C4-2B (cell line): ENCODE data around the gene TMEFF2.

ENCODE experiments used
- ZFX ChIP-seq: fragments of 450-650 bp; IDR thresholded peaks from 2 replicates; pipeline ENCODE4 v1.6.1; 2017
- TF ChIP-seq, protein P1 (sequence below): fragments of 450-650 bp; conservative IDR thresholded peaks from 2 replicates; pipeline ENCODE4 v1.5.1; 2017; ENCODE audit warnings: mild to moderate bottlenecking

DNA sequence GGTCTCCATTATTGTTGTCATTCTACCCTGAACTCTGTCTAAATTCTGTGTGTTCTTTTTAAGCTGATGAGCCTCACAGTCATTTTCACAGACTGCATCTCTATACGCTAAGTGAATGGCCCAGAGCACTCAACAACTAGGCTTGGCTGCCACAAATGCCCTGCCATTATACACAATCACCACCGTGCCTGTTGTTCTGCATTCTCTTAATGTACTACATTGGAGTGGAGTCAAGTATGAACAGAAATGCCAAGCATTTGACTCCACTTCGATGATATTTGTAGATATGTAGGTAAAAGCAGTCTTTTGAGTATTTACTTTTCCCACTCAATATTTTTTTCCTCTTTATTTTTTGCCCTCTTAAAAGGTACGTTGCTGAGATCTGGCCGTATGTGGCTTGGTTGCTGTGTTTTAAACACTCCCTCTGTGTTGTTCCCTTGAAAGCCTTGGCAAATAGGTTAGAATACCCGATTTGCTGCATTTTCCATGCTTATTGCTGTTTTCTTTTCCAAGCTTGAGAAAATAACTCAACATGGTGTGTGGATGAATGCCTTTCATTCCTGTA is 36.2 kb upstream of the TMEFF2 start:
- TF ChIP-seq, protein P1, sequence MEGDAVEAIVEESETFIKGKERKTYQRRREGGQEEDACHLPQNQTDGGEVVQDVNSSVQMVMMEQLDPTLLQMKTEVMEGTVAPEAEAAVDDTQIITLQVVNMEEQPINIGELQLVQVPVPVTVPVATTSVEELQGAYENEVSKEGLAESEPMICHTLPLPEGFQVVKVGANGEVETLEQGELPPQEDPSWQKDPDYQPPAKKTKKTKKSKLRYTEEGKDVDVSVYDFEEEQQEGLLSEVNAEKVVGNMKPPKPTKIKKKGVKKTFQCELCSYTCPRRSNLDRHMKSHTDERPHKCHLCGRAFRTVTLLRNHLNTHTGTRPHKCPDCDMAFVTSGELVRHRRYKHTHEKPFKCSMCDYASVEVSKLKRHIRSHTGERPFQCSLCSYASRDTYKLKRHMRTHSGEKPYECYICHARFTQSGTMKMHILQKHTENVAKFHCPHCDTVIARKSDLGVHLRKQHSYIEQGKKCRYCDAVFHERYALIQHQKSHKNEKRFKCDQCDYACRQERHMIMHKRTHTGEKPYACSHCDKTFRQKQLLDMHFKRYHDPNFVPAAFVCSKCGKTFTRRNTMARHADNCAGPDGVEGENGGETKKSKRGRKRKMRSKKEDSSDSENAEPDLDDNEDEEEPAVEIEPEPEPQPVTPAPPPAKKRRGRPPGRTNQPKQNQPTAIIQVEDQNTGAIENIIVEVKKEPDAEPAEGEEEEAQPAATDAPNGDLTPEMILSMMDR, result no peak
- TF ChIP-seq ZFX, result no peak
